GM18907 (cell line): ENCODE results near the gene SMCR8.
"Not testable (repeated sequence)": the region's sequence is repeated elsewhere in the genome, so short reads cannot be mapped to it uniquely, and the experiment has no call there.

Experiments used
- ATAC-seq: cut with Tn5 transposase; IDR thresholded peaks from one replicate; pipeline ENCODE4 v1.9.1; 2021; ENCODE audit warnings: mild to moderate bottlenecking, moderate library complexity; ENCODE audit not compliant: unreplicated experiment

The SMCR8 gene, protein sequence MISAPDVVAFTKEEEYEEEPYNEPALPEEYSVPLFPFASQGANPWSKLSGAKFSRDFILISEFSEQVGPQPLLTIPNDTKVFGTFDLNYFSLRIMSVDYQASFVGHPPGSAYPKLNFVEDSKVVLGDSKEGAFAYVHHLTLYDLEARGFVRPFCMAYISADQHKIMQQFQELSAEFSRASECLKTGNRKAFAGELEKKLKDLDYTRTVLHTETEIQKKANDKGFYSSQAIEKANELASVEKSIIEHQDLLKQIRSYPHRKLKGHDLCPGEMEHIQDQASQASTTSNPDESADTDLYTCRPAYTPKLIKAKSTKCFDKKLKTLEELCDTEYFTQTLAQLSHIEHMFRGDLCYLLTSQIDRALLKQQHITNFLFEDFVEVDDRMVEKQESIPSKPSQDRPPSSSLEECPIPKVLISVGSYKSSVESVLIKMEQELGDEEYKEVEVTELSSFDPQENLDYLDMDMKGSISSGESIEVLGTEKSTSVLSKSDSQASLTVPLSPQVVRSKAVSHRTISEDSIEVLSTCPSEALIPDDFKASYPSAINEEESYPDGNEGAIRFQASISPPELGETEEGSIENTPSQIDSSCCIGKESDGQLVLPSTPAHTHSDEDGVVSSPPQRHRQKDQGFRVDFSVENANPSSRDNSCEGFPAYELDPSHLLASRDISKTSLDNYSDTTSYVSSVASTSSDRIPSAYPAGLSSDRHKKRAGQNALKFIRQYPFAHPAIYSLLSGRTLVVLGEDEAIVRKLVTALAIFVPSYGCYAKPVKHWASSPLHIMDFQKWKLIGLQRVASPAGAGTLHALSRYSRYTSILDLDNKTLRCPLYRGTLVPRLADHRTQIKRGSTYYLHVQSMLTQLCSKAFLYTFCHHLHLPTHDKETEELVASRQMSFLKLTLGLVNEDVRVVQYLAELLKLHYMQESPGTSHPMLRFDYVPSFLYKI

DNA sequence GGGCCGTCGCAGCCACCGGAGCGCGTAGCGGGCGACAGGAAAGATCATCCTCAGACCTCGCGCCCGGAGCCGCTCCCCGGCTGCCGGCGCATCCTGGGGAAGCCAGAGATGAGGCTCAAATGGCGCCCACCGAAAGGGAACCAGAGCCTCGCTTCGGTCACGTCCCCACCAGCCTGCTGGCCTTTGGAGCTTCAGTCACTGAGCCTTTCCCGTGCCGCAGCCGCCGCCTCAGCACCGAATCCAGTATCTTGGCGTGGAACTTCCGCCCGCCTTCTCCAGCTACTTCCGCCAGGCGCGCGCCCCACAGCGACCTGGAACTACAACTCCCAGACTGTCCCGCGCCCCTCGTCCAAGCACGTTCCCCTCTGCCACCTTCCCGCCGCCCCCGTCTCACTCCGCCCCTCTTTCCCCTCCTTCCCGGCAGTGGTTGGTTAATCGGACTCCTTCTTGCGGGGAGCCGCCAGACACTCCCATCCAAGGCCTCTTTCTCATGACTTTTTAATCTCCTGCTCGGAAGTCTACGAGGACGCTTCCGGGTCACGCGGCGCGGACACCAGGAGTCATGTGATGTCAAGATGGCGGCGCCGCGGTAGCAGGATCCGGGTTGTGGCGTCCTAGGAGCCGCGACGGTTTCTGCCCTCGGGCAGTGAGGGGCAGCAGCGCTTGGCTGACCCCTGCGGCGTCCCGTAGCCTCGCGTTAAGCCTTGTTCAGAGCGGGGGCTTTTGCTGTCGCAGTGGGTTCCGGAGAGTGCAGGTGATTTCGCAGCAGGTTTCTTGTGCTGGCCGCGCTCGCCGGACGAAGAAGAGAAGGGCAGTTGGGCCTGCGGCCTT is at the start of gene SMCR8, which contains the start of gene TOP3A:
TSS of gene SMCR8 (plus strand) at position 563 of the 831 bp plus-strand sequence. CDS start 497 bp downstream, outside the sequence.
TSS of gene TOP3A (minus strand) at position 264 of the 831 bp plus-strand sequence. CDS start at position 48, 216 bp downstream.
- peak; percentile 84 for ATAC-seq

DNA sequence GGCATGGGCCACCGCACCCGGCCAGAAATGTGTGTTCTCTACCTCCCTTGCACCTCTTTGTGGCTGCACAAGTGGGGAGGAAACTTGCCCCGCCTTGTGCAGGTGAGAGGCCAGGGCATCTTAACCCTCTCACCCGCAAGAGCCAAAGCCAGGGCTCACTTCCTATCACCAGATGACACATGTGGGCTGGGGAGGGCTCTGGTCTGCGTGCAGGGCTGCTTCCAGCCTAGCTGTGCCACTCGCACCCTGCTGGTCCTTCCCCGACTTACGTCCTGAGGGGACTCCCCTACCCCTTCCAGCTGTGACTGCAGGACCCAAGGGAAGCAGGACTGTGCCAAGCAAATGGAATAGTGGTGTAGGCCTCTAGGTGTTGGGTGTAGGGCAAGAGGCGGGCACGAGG is 47.7 kb upstream of the SMCR8 start:
- ATAC-seq: no peak

DNA sequence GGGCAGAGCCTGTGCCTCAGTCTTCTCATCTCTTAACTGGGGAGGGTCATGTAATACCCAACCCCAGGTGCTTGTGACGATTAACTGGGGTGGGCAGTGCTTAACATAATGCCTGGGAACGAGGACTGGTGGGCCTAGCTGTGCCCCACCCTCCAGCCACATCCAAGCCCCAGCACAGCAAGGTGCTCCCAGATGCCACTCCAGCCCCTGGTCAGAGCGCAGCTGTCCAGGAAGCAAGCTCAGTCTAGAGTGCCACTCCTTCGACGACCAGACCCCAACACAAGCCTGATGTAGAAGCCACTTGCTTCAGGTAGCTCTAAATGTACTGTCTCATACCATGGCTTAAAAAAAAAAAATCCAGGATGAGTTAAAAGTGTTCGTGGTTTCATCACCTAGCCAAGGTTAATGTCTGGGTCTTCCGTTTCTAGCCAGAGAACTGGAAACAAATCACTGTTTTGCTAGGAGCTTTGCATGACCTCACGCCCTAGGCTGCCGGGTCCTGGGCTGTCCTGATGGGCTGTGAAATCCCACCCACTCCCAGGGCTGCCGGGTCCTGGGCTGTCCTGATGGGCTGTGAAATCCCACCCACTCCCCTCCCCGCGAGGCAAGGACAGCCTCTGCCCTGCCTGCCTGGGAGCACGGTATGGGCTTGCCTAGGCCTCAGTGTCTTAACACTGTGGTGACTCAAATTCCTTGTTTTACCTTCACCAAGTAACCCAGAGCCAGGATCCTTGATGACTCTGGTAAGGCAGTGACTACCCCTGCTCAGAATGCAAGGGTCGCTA is 47.0 kb upstream of the SMCR8 start:
- ATAC-seq: no peak

DNA sequence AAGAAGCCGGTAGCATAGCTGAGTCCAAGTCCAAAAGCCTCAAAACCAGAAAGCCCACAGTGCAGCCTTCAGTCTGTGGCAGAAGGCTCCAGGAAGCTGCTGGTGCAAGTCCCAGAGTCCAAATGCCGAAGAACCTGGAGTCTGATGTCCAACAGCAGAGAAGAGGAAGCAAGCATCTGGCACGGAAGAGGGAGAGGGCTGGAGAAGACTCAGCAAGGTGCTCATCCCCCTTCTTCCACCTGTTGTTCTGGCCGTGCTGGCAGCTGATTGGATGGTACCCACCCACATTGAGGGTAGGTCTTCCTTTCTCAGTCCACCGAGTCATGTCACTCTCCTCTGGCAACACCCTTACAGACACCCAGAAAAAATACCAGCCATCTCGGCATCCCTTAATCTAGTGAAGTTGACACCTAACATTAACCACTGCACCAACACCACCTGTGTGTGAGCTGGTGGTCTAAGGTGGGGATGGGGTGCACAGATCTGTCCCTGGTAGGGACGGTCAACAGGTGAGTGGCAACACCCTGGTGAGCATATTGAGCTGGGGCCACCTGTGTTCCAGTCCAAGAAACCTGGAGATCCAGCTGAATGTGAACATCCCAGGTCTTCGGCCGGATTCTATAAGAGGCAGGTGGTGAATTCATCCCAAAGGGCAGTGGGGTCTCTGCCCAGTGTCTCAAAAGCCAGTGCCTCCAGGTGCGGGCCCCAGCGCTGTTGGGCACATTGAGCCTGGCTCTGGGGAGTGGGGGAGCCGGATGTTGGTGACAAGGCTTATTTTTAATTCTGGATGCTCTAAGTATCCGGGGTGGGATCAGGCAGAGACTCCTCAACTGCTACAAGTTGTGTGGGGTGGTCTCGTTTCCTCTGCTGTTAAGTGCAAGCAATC is 44.8 kb upstream of the SMCR8 start:
- ATAC-seq: no peak

DNA sequence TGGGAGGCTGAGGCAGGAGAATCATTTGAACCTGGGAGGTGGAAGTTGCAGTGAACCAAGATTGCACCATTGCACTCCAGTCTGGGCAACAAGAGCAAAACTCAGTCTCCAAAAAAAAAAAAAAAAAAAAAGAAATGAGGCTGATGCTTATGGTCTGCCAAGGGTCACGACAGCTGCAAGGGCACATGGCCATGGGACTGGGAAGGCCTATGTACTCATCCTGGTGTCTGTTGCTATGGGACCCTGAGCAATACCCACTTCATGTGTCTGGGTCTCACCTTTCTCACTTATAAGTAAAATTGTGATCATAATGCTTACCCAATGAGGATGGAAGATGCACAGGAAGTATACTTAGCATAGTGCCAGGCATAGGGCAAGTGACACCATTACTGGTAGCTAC is 38.0 kb upstream of the SMCR8 start:
- ATAC-seq: no peak

DNA sequence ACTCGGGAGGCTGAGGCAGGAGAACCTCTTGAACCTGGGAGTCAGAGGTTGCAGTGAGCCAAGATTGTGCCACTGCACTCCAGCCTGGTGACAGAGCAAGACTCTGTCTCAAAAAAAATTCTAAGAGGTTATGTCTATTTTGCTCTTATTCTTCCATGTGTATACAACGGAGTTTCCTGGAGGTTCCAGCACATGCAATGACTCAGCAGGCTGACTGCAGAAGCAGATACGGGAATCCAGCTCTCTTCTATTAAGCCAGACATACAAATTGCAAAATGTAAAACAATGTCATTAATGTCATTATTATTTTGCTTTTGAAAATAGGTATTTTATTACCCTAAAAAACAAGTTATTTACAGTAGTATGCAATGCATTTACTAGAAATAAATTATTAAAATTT is 36.2 kb upstream of the SMCR8 start:
- ATAC-seq: no peak

DNA sequence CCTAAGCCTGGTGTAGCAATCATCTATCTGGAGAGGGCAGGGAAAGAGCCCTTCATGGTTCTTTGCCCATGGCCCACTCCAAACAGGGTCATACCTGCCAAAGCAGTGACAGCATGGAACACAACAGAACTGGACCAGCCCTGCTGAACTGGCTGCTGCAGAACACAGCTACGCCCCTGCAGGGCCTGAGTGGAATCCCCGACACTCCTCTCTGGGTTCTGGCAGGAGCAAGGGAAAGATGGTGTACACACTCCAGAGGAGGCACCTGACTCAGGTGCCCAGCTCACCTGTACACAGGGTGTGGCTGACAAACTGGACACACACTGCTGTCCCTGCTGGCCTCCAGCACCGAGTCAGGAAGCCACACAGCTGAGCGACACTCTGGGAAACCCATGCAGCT is 34.8 kb upstream of the SMCR8 start:
- no peak for ATAC-seq

DNA sequence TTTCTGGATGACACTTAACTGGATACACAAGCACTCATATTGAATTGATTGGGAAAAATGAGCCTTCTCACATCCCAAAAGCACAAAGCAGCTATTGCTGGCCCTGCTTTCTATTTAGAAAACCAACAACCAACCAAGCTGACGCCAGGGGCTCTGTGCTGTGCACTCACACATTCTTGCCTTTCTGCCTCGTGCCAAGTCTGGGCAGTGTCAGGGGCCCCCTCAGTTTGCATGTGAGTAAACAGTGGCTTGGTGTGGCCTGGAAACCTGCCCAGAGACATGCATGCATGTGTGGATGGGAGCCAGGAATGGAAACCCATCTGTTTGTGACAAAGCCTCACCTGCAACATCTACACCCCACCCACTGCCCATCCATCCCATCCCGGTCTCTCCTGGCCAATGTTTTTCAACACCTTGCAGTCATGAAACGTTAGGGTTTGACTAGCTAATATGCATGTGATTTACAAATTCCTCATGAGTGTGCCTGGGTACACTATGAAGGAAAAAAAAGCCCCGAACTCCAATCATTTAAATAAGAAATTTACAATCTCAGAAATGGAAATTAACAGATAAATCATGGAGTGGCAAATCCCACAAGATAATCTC is 34.2 kb upstream of the SMCR8 start:
- ATAC-seq: no peak

DNA sequence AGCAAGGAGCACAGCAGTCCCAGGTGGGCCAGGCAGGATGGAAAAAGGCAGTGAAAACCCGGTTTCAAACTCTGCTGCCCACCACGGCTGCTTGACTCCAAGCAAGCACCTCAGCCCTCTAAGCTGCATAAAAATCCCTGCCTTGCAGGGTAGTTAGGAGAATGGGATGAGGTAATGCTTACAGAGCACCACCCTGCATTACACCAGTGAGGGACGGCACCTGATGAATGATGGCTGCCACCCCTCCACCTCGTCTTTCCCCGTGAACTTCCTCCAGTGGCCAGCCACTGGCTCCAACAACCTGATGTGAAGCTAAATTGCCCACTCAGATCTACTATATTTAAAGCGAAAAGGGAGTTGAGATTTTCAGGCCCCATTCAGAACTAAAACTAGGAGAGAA is 33.3 kb upstream of the SMCR8 start:
- ATAC-seq: no peak

DNA sequence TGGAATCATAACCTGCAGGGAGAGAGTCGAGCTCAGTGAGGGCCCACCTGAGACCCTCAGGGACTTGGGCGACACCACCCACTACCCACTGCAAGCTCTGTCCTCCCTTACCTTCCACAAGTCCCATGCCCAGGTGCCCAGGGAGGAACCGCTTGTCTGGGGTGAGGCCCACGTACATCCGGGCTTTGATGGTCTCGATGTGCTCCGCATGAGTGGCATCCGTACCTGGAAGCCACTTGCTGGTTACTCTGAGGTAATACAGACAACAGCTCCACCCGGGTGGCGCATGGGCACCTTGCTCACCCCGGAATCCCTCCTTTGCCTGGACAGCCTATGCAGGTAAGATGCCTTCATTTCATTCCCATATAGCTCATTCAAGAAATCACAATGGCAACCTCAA is 29.8 kb upstream of the SMCR8 start:
- ATAC-seq: no peak

DNA sequence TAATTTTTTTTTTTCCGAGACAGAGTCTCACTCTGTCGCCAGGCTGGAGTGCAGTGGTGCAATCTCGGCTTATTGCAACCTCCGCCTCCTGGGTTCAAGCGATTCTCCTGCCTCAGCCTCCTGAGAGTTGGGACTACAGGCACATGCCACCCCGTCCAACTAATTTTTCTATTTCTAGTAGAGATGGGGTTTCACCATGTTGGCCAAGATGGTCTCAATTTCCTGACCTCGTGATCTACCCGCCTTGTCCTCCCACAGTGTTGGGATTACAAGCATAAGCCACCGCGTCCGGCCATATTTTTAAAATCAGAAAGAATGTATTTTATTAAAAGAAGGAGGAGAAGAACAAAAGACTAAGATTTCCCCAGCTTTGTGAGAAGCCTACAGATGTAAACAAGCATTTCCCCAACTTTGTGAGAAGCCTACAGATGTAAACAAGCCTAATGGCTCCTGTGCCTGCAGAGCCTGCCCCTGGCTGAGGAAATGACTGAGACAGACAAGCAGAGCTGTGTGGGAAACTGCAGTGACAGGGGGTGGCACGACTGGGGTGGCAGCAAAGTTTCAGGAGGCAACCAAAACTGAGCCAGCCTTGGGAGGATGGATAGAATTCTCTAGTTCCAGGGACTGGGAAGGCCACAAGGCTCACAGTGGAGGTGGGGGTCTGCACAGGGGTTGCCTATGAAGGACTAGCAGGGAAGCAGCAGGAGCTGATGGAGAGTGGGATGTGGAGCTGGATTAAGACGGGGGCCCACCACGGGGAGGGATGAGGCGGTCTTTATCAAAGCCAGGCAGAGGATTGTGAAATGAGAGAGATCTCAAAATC is 23.2 kb upstream of the SMCR8 start:
- ATAC-seq: no peak

DNA sequence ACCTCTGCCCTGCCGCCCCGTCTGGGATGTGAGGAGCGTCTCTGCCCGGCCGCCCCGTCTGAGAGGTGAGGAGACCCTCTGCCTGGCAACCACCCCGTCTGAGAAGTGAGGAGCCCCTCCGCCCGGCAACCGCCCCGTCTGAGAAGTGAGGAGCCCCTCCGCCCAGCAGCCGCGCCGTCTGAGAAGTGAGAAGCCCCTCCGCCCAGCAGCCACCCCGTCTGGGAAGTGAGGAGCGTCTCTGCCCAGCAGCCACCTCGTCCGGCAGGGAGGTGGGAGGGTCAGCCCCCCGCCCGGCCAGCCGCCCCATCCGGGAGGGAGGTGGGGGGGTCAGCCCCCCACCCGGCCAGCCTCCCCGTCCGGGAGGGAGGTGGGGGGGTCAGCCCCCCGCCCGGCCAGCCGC is 17.0 kb upstream of the SMCR8 start:
- ATAC-seq: not testable (repeated sequence)

DNA sequence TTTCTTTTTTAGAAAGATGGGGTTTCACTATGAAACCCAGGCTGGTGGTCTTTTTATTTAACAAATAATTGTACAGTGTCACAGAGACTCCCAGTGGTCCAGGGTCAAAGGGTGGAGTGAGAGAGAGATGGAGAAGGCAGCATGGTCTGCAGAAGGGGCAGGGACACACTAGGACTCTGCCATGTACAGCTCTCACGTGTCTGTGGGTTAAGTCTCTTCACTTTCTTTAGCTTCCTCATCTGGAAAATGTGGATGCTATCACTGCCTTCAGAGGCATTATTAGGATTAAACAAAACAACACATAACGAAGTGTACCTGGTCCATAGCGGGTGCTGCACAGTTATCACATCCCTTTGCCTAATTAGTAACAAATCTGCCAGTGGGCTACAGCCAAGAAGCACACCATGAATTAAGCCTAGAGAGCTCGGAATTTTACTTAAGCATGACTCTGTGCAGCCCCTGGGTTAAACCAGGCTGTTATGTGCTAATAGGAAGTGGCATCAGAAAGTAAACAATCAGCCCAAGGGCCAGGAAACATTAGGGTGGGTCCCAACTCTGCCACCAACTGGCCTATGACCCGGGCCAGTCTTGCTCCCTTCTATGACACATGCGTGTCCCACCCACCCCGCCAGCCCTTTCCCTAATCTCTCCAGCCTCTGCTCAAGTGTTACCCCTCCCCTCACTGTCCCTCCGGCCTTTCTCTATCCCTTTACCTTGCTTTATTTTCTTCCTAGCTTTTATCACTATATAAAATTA is 14.2 kb upstream of the SMCR8 start:
- no peak for ATAC-seq

DNA sequence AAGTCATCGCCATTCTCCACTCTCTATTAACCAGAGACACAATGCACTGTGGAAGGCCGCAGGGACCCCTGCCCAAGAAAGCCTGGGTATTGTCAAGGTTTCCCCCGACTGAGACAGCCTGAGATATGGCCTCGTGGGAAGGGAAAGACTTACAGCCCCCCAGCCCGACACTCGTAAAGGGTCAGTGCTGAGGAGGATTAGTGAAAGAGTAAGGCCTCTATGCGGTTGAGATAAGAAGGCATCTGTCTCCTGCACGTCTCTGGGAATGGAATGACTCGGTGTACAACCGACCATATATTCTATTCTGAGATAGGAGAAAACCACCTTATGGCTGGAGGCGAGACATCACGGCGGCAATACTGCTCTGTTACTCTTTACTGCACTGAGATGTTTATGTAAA is 11.9 kb upstream of the SMCR8 start:
- ATAC-seq: not testable (repeated sequence)

DNA sequence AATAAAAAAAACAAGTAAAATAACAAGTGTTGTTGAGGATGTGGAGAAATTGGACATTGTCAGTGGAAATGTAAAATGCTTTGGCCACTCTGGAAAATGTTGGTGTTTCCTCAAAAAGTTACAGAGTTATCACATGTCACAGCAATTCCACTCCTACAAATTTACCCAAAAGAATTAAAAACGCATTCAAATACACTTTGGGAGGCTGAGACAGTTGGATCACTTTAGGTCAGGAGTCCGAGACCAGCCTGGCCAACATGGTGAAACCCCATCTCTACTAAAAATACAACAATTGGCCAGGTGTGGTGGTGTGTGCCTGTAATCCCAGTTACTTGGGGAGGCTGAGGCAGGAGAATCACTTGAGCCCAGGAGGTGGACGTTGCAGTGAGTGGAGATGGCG is 5.9 kb upstream of the SMCR8 start:
- no peak for ATAC-seq

DNA sequence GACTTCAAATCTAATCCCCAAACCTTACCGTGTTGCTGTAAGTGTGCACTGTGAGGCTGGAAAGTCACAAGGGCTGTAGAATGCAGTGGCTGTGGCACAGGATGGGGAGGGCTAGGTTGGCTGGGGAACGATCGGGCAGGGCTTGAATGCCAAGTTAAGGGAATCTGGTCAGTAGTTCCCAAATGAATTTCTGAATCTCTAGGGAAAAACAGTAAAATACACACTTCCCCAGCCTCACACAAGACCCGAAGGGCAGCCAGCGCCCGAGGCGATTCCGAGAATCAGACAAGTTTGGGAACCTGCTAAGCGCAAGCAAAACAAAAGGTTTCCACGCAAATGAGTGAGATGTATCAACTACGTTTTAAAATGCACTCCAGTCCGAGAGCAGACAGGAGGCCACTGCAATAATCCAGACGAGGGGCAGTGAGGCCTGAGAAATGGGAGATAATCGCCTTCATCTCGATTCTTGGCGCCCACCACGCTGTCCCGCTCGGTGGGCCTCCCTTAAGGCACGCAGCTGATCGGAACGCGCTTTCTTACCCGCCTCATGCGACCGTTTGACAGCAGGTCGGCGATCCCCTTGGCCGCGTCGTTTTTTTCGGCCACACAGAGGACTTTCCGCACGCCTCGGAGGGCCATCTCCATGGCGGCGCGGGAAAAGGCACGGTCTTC is 898 bp upstream of the SMCR8 start:
- peak; percentile 22 for ATAC-seq

DNA sequence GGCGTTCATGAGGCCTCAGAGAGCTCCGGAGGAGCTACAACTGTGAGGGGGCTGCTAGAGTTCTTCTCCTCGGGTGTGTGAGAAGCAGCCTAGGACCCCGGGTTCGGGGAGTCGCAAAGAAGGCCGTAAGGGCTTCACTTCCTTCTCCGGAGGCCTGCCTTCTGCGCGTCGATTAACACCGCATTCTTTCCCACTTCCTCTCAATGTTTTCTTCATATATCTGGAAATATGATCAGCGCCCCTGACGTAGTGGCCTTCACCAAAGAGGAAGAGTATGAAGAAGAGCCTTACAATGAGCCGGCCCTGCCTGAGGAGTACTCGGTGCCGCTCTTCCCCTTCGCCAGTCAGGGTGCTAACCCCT is 449 bp downstream of the SMCR8 start:
- peak; percentile 1 for ATAC-seq
